ENCODE results near the gene RBMS1.

- TF ChIP-seq CTCF (IDR thresholded peaks at IDR 0.05) (no peak), POLR2A (IDR thresholded peaks at IDR 0.05) (no peak)
Measured at GRCh38 chr2:160355080-160355479, 138.5 kb downstream of the RBMS1 start.
